NCI-H146 treated with DMSO at 0.1 percent for 48 hours (cell line): ENCODE results near the gene BCL2.
A peak's percentile ranks its signal among the peaks of the same experiment; 100 is the strongest.

Experiments
- DNase-seq: peaks from one replicate; lab custom pipeline; 2025; ENCODE audit not compliant: unreplicated experiment; lab: John Stamatoyannopoulos, UW

The BCL2 gene

GRCh38 chr18:63329431-63330145 is 10.0 kb upstream of the BCL2 start:
- DNase-seq, result no peak

DNA sequence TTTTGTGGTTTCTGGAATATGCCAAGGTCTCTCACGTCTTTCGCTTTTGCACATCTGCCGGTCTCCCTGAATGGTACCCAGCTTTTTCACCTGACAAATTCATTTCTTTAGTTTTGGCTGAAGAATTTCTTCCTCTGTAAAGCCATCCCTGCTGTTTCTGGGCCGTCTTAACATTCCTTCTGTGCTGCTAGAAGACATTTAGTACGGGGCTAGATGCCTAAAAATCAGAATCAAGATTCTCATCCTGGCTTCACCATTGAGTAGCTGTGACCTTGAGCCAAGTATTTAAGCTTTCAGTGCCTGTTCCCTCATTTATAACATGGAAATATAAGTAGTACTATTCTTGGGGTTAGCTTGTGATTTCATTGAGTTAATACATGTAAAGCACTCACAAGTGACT is 6.4 kb upstream of the BCL2 start:
- no peak for DNase-seq

DNA sequence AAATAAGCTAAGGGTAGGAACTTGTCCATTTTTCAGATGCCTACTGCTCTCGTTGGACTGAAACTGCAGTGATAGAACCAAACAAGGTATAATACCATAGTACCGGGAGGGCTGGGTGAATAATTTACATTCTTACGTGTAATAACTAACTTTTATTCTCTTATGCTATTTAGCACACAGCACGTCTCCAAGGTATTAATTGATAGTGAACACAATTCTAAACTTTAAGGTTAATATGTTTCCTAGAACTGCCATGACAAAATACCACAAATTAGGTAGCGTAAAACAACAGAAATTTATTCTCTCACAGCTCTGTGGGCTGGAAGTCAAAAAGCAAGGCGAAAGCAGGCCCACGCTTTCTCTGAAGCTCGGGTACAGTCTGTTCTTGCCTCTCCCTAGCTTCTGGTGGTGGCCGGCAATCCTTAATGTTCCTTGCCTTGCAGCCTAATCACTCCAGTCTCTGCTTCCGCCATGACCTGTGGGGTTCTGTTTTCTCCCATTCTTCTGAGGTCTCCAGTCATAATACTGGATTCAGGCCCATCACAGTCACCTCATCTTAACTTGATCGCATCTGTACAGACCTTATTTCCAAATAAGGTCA is 5.6 kb upstream of the BCL2 start:
- DNase-seq, result no peak

DNA sequence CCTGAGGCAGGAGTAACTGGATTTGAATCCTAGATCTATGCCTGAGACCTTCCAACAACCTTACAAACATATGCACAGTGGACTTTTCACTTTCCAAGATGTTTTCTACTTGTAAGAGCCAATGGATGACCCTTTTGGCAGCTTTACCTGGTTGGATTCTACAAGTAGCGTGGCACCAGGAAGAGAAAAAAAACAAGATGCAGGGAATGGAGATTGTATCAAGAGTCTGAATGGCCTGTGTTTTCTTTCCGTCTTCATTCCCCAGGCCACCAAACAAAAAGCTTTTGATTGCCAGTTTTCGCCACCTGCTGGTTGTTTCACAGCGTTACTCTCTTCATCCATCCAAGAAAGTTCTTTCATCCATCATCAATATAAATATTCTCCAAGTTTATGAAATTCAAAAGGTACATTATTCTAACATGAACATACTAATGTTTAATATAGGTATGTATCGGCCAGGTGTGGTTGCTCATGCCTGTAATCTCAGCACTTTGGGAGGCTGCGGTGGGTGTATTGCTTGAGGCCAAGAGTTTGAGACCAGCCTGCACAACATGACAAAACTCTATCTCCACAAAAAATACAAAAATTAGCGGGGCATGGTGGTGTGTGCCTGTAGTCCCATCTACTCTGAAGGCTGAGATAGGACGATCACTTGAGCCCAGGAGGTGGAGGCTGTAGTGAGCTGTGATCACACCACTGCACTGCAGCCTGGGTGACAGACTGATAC is 3.5 kb upstream of the BCL2 start:
- peak; percentile 86 for DNase-seq

DNA sequence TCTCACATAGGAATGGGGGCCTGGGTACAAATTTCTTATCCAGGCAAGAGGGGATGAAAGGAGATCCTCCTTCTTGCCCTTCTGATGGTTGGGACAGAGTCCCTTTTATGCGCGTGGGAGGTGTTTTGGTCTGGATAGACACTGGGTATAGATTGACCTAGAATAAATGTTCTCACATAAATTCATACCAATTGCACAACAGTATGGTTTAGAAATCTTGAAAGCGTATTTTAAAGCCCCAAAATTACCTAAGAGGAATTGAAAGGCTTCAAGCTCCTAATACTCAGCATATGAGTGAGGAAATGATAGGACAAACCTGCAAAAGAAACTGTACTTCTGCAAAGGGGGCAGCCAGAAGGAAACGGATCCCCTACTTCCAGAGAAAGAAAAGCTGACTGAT is 2.6 kb upstream of the BCL2 start:
- no peak for DNase-seq

DNA sequence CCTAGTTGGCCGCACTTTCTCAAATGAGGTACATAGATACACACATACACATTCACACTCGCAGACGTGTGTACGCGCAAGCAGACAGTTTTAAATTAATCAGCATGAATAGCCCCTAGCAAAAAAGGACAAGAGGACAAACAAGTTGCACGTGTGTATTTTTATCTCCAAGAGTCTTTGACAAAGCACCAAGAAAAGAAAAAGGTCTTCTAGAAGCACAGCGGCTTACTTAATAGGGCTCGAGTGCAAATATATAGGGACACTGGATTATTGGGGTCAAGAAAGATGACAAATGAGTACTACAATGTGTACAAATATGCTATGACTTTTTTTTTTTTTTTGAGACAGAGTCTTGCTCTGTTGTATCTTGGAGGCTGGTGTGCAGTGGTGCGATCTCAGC is 1.7 kb upstream of the BCL2 start:
- DNase-seq, result peak; percentile 30

GRCh38 chr18:63320975-63321265 is 1.4 kb upstream of the BCL2 start:
- no peak for DNase-seq

DNA sequence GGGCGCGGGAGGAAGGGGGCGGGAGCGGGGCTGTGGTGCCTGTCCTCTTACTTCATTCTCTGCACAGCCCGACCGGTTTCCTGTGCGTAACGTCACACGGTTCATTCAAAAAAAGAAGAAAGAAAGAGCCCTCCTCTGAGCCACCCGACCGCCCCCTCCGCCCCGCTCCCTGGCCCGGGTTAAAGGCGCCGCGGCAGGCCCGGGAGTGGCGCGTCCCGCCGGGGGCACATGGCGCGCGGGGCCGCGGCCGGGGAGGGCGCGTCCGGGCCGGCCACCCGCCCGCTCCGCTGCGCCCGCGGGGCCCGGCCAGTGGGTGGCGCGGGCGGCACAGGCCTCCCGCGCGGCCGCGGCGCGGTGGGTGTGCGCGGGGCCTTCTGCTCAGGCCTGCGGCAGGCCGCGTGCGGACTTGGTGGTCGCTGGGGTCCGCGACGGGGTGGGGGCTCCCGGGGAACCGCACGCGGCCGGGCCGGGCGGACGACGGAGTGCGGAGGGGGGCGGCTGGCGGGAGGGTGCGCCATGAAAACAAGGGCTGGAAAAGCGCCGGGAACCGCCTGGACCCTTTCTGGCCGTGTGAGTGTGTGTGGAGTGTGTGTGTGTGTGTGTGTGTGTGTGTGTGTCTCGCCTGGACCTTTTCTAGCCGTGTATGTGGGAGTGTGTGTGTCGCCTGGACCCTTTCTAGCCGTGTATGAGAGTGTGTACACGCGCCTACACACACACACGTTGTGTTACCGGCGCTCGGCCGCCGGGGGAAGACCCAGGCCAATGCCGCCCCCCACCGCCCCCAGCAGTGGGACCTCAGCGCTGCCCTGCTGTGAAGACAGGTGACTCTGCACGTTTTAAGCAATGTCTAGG is 780 bp upstream of the BCL2 start:
- DNase-seq, result peak; percentile 95

DNA sequence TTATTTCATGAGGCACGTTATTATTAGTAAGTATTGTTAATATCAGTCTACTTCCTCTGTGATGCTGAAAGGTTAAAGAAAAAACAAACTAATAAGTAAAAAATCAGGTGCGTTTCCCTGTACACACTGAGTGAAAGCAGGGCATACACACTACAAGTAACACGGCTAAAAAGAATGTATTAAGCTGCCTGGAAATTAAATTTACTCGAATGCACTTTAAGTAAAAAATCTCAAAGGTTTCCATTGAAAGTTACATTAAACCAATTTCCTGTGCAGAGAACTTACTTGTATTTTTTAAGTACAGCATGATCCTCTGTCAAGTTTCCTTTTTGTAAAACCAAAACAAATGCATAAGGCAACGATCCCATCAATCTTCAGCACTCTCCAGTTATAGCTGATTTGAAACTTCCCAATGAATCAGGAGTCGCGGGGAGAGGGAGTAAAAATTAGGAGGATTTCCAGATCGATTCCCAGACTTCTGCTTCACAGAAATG is 633 bp downstream of the BCL2 start:
- DNase-seq, result peak; percentile 47

GRCh38 chr18:63317982-63318888 is 1.3 kb downstream of the BCL2 start:
- peak; percentile 91 for DNase-seq

- DNase-seq, result no peak
Measured at GRCh38 chr18:63317556-63317946, 2.0 kb downstream of the BCL2 start.

DNA sequence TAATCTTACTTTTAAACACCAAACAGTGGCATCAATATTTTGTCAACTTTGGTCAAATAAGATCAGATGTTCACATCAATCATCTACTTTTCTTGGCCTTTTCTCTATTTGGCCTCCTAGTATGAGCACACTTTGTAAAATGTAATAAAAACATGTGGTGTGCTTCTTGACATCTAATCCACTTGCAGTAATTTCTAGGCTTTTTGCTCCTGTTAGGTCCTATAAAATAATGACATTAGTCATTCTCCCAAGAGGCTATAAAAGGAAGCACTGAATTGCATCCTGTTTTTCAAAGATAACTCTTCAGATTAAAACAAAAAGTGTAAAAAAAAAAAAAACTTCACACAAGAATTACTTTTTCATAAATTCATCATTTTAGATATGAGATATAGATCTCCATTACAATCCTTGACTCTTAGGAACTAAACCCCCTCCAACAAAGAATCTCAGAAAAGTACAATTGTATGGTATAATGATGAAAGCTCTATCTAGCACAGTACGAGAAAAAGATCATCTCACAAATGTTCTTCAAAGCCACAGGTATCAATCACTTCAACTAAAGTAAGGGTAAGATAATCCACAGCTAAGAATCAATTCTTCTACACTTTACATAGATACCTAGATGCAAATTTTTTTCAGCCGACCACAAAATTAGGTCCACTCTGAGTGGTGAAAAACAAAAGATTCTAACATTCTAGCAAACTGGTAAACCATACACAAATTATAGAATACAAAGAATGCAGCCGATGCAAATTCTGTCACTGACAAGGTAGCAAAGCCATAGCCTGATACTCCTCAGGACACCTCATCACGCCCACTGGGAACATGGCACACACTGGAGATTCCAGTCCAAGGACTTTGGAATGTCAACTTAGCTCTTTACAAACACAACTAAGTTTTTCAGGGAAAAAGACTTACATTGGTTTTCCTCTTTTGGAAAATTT is 2.7 kb downstream of the BCL2 start:
- DNase-seq, result no peak

DNA sequence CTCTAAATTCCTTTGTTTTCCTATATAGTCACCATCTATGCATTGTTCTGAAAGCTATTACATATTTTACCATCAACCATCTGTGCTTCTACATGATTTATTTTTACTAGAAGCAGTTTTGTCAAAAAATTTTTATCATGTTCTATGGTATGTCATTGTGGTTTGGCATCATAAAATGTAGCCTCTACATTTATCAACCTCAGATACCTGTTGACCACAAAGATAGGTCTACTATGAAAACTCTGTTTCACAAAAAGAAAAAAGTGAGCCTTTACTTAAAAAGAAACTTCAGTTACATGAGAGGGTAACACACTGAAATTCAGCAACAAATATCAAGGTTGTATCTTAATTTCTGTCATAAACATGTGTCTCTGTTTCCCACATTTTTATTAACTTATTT is 3.7 kb downstream of the BCL2 start:
- no peak for DNase-seq

DNA sequence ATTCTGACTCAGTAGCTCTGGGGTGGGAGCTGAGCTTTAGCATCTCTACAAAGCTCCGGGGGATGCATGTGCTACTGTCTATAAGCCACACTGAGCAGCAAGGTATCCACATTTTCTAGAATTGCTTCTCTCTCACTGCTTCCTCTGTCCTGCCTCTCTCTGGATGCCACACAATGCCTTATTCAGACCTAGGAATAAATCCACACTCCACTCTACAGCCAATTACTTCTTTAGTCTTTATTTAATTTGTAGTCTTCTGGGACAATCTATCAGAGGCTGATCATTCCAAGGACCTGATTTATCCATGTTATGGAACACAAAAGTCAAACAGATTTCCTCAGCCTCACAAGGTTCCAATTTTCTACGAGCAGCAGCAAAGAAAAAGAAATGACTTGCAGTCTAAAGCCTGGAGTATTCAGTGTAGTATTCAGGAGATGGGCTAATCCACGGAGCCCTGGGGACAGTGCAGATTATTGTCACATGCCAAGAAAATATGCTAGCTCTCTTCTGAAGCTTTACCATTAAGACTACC is 4.4 kb downstream of the BCL2 start:
- no peak for DNase-seq

GRCh38 chr18:63314062-63314790 is 5.3 kb downstream of the BCL2 start:
- no peak for DNase-seq

GRCh38 chr18:63313396-63313917 is 6.1 kb downstream of the BCL2 start:
- DNase-seq, result no peak

DNA sequence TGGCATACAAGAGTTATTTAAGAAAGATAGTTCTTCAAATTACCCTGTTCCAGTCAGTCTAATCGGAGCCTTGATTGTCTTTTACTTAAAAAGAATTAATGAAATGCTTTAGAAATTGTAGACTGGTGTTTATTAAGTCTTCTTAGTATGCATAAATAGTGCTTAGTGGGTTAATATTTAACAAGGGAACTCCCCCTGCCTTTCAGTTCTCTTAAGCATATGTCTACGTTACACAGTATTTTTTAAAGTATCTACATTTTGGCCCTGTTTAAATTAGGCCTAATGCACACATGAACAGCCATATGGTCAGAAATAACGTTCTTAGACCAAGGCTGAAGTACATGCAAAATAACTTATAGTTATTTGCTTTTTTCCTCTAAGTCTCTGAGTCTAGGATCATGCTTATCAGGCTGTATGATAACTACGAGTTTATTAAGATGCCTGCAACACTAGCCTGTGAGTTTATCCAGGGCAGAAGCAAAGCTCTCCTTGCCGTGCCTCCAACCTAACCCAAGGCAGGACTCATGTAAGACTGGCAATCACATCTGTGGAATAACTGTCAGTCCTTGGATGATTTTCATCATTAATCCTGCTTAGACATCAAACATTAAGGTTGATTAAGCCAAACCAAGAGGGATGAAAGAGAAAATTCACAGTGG is 6.7 kb downstream of the BCL2 start:
- DNase-seq, result no peak

- no peak for DNase-seq
Measured at GRCh38 chr18:63312019-63312409, 7.6 kb downstream of the BCL2 start.
